Esophagus squamous epithelium (tissue), 5 donors: ENCODE measurements around the gene CTNNA2. TPM values are rescaled to one million over a fixed set of nuclear protein-coding genes. Genes with fewer than 3 reads are reported as not detected.

Experiments
- DNase-seq: peaks from one replicate; lab custom pipeline; 2025; lab: John Stamatoyannopoulos, UW
- H3K27ac ChIP-seq, 4 donors: fragments of 200-600 bp; sonication (generic); one replicate each; pipeline ENCODE4 v1.5.1; 2016 to 2019; ENCODE audit warnings: mild to moderate bottlenecking in 1 of 4
- H3K27me3 ChIP-seq, 4 donors: fragments of 200-600 bp; sonication (generic); 1 replicate in 3 of 4; 2 replicates in 1 of 4; pipeline versions ENCODE4 v1.5.1 to v1.6.0; 2017 to 2021; ENCODE audit warnings: antibody characterized with exemption in 1 of 4
- H3K36me3 ChIP-seq, 3 donors: fragments of 200-600 bp; sonication (generic); one replicate each; pipeline ENCODE4 v1.5.1; 2016 to 2019
- H3K4me1 ChIP-seq, 3 donors: fragments of 200-600 bp; sonication (generic); one replicate each; pipeline ENCODE4 v1.5.1; 2017 to 2019
- H3K4me3 ChIP-seq, 4 donors: fragments of 200-600 bp; sonication (generic); 1 replicate in 3 of 4; 2 replicates in 1 of 4; pipeline ENCODE4 v1.5.1; 2016 to 2019; ENCODE audit warnings: mild to moderate bottlenecking in 2 of 4, moderate library complexity in 1 of 4
- H3K9me3 ChIP-seq, 3 donors: fragments of 200-600 bp; sonication (generic); one replicate each; pipeline ENCODE4 v1.5.1; 2016 to 2019
- CTCF ChIP-seq, 6 experiments: fragments of 450-650 bp in 4 of 6; fragments of 200-600 bp in 2 of 6; sonication (generic) in 2 of 6; IDR thresholded peaks; one replicate each; pipeline ENCODE4 v1.5.1; 2016 to 2019; ENCODE audit warnings: antibody characterized with exemption in 6 of 6, mild to moderate bottlenecking in 4 of 6, moderate library complexity in 4 of 6
- POLR2A ChIP-seq, 4 donors: fragments of 450-650 bp; IDR thresholded peaks; one replicate each; pipeline ENCODE4 v1.6.1; 2017; ENCODE audit warnings: antibody characterized with exemption in 4 of 4, mild to moderate bottlenecking in 4 of 4, moderate library complexity in 3 of 4
- WGBS, 2 donors: methylation state at CpG; one replicate each; pipeline ENCODE4 v1.1.5; 2018; 5-methylcytosine and 5-hydroxymethylcytosine counted together
- intact Hi-C: fragments of 100-400 bp; cut with DNase I; formaldehyde crosslinking; loops from one replicate; pipeline ENCODE4 v1.15.0; 2022
- total RNA-seq, 4 donors: library from RNA; depleted of rRNA; stranded (reverse); fragments of >200 nt; gene quantifications; one replicate each; pipeline ENCODE4 v1.1.0, GENCODE V29; 2016
- donor health status: DM: yes; HTN: yes; CAD: no.

The CTNNA2 gene
- total RNA-seq, 4 donors from 2014 or later, result not detected

- TF ChIP-seq CTCF (IDR thresholded peaks at IDR 0.05) (no peak), POLR2A (IDR thresholded peaks at IDR 0.05) (no peak)
- WGBS, 2 donors, result 81 to 82% methylated on average over 5 of the region's 5 CpGs
- H3K4me1 ChIP-seq, result no peaks in the 10 kb centered on the region
- H3K36me3 ChIP-seq, result no peaks in the 10 kb centered on the region
- no peaks in the 10 kb centered on the region for H3K9me3 ChIP-seq
- DNase-seq, result no peak
- H3K4me3 ChIP-seq, result no peak overlapping the region
- H3K27ac ChIP-seq, result no peak overlapping the region
- no peaks in the 10 kb centered on the region for H3K27me3 ChIP-seq
- intact Hi-C loops, result no loop called here
Observed at GRCh38 chr2:80269806-80270205, 757.0 kb downstream of the CTNNA2 start.

GRCh38 chr2:80280598-80280997 is 767.7 kb downstream of the CTNNA2 start:
- Histone ChIP-seq H3K36me3 (no peaks in the 10 kb centered on the region), H3K27me3 (no peaks in the 10 kb centered on the region), H3K4me1 (no peaks in the 10 kb centered on the region), H3K9me3 (peaks cover 0 to 4% (median 0%) of the 10 kb centered on the region in 3 donors), H3K4me3 (no peak overlapping the region), H3K27ac (no peak overlapping the region)
- TF ChIP-seq CTCF (IDR thresholded peaks at IDR 0.05) (no peak), POLR2A (IDR thresholded peaks at IDR 0.05) (no peak)
- DNase-seq, result no peak
- WGBS, 2 donors, result 94 to 97% methylated on average over 2 of the region's 2 CpGs
- intact Hi-C loops, result no loop called here

- no peaks in the 10 kb centered on the region for H3K36me3 ChIP-seq
- intact Hi-C loops, result no loop called here
- TF ChIP-seq CTCF (IDR thresholded peaks at IDR 0.05), result no peak
- no peak for TF ChIP-seq POLR2A (IDR thresholded peaks at IDR 0.05)
- H3K4me3 ChIP-seq, result no peak overlapping the region
- 71% methylated on average over 1 of the region's 1 CpG; no CpG with 5 or more reads in 1 of the 2 donors for WGBS, 2 donors
- H3K4me1 ChIP-seq, result no peaks in the 10 kb centered on the region
- no peak for DNase-seq
- peaks cover 0 to 4% (median 0%) of the 10 kb centered on the region in 3 donors for H3K9me3 ChIP-seq
- H3K27me3 ChIP-seq, result no peaks in the 10 kb centered on the region
- no peak overlapping the region for H3K27ac ChIP-seq
Observed at GRCh38 chr2:80281049-80281448, 768.2 kb downstream of the CTNNA2 start.

- intact Hi-C loops, result no loop called here
- no peaks in the 10 kb centered on the region for H3K36me3 ChIP-seq
- no peak for TF ChIP-seq CTCF (IDR thresholded peaks at IDR 0.05)
- no peak for TF ChIP-seq POLR2A (IDR thresholded peaks at IDR 0.05)
- H3K4me1 ChIP-seq, result no peaks in the 10 kb centered on the region
- H3K27ac ChIP-seq, result no peak overlapping the region
- WGBS, 2 donors, result 39 to 41% methylated on average over 5 of the region's 5 CpGs
- H3K4me3 ChIP-seq, result no peak overlapping the region
- H3K9me3 ChIP-seq, result no peaks in the 10 kb centered on the region
- no peak for DNase-seq
- H3K27me3 ChIP-seq, result no peaks in the 10 kb centered on the region
Observed at GRCh38 chr2:80288576-80288975, 775.7 kb downstream of the CTNNA2 start.

GRCh38 chr2:80291656-80292055 is 778.8 kb downstream of the CTNNA2 start:
- H3K4me1 ChIP-seq, result no peaks in the 10 kb centered on the region
- no peaks in the 10 kb centered on the region for H3K27me3 ChIP-seq
- intact Hi-C loops, result no loop called here
- H3K27ac ChIP-seq, result no peak overlapping the region
- H3K4me3 ChIP-seq, result no peak overlapping the region
- no peaks in the 10 kb centered on the region for H3K36me3 ChIP-seq
- 13% methylated on average over 1 of the region's 1 CpG; no CpG with 5 or more reads in 1 of the 2 donors for WGBS, 2 donors
- TF ChIP-seq CTCF (IDR thresholded peaks at IDR 0.05), result no peak
- no peaks in the 10 kb centered on the region for H3K9me3 ChIP-seq
- DNase-seq, result no peak
